Cerebellar cortex (tissue), 1 donor: ENCODE data around the gene ADAT1.
"Not testable (repeated sequence)": the region's sequence is repeated elsewhere in the genome, so short reads cannot be mapped to it uniquely, and the experiment has no call there.

Experiments
- DNase-seq: peaks from one replicate; pipeline ENCODE4 v3.0.0-alpha.2; 2015; ENCODE audit warnings: low spot score

The ADAT1 gene

DNA sequence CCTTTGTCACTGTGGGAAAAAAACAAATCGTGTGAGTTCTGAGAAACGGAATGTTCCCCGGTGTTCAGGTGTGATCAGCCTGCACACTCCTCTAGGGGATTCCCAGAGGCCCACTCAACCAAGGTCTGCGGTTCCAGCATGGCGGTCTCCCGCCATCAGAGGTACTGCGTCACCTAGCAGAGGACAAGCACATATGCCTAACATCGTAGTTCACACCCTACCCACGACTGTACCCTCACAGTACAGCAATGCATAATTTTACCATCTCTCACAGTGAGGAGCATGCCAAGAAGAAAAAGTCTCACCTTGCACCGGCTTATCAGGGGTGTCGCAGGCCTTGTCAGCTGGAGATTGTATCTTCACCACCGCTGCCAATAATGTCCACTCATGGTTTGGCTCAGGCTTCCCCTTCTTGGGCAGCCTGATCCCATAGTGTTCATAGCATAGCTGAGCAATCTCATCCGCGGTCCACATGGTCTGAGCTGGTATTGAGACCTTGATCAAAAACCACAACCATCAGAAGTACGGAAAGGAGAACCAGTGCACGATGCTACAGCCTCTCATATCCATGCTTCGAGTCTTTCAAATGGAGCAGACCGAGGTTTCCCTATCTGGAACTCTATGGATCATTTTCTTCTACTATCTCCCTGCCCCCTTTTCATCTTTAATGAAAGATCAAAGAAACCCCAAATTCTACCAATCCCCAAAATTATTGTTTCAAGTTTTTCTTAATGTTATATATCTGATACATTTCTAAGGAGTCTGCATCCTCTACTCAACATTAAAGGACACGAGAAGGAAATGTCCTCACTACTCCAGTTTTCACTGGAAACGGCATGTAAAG lies 2.5 kb downstream of the ADAT1 start:
- DNase-seq, result no peak

DNA sequence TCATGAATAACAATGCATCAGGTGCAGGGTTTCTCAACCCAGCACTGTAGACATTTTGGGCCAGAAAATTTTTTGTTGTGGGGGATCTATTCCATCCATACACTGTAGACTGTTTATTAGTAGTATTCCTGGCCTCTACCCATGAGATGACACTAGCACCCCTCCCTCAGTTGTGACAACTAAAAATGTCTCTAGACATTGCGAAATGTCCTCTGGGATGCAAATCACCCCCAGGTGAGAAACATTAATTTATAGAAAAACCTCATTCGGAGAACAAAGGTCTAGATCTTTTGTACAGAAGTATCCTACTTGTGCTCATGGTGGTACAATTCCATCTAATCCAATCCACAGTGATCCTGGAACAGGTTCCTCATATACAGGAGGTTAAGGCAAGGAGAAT lies 4.3 kb downstream of the ADAT1 start:
- no peak for DNase-seq

DNA sequence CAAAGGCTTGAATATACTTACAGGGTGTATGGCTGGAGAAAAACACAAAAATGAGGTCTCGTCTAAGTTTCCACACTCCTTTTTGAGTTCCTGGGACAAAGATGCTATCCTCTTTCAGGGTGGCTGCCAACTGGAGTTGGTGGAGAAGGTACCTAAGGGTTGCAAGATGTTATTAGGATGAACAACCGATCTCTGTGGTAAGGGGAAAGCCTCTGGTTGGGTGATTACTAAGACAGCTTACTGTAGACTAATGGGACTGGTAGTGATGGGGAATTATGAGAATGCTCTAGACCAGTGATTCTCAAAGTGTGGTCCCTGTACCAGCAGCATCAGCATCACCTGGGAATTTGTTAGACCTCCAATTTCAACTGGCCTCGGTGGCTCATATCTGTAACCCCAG lies 6.0 kb downstream of the ADAT1 start:
- DNase-seq, result no peak

DNA sequence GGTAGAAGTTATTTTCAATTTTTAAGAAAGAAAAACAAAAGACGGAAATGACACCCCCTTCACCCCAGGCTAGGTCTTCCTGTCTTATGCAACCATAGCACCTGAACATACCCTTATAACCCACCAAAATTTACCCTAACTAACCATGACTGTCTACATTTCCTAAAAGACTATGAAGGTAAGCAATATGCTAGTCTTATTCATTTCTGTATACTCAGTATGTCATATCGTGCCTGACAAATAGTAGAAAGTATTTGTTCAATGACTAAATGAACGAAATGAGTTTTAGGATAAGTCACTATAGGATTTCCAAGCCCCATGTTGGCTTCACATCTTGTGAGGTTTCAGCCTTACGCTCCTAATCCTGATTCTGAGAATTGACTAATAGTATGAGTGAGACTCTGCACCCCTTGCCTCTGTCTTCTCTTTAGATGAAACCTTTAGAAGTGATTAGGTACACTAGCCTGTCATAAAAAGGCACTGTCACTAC lies 6.5 kb downstream of the ADAT1 start:
- DNase-seq, result no peak

DNA sequence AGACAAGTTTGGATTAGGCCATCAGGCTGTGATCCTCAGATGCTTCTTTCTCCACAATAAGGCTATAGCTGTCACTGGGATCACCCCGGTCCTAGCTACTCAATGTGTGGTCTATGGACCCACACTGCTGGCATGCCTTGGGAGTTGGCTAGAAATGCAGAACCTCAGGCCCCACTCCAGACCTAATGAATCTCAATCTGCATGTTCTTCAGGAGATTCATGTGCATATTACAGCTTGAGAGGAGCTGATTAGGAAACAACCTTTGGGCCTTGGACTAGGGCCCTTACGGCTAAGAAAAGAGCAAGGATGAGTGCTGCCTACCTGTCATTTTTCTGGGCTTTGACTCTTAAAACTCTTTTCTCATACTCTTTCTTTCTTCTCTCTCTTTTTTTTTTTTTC lies 7.5 kb downstream of the ADAT1 start:
- no peak for DNase-seq

DNA sequence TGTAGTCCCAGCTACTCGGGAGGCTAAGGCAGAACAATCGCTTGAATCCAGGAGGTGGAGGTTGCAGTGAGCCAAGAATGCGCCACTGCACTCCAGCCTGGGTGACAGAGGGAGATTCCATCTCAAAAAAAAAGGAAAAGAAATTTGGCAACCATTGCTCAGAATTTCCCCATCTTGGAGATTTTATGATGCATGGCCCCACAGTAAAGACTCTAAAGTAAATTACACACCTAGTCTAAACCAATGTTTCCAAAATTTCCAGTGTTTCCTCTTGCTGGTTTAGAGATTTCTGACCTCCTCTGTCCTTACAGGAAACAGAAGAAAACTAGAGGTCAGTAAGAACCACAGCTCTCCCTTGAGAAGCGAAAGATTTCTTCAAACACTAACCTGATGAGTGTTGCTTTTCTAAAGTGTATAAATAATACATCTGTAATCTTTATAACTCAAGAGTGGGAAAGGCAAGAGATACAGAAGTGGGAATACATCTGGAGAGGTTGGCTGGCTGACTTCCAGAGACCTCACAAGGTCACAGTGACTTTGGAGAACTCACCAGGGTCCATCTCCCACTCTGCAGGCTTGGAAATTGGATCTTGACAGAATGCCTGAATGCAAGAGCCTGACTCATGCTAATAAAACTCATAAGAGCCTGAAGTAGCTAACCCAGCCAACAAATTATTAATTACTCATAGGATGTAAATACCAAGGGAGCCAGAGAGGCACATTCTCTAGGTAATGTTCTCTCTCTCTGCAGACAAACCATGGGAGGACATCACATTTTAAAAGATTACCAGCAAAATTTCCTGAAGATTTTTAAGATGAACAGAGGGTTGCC lies 8.8 kb downstream of the ADAT1 start:
- no peak for DNase-seq

DNA sequence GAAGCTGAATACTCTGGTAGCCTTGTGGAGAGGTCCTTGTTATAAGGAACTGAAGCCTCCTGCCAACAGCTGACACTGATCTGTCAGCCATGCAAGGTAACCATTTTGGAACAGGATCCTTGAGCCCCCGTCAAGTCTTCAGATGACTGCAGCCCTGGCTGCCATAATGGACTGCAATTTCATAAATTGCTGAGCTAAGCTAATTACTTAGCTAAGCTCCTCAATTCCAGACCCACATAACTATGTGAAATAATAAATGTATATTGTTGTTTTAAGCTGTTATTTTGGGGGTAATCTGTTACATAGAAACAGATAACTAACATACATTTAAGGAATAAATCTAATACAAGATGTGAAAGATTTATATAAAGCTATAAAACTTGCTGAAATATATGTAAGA lies 16.6 kb downstream of the ADAT1 start:
- no peak for DNase-seq

DNA sequence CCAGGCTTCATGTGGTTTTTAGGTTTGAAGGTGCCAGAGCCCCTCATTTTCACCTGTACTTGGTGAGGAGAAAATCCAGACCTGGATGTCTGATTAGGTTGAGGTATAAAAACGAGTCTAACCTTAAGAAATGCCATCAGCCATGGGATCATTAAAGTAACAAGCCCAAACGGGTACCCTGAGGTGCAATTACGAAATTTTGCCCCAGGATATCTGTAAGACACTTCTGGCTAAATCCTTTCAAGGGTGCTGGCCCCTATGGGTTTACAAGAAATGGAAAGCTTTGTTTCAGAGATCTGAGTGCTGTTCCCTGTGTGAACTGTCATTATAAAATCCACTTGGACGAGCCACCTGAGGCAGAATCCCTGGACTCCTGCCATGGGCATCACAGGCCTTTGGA lies 19.8 kb downstream of the ADAT1 start:
- DNase-seq, result no peak

DNA sequence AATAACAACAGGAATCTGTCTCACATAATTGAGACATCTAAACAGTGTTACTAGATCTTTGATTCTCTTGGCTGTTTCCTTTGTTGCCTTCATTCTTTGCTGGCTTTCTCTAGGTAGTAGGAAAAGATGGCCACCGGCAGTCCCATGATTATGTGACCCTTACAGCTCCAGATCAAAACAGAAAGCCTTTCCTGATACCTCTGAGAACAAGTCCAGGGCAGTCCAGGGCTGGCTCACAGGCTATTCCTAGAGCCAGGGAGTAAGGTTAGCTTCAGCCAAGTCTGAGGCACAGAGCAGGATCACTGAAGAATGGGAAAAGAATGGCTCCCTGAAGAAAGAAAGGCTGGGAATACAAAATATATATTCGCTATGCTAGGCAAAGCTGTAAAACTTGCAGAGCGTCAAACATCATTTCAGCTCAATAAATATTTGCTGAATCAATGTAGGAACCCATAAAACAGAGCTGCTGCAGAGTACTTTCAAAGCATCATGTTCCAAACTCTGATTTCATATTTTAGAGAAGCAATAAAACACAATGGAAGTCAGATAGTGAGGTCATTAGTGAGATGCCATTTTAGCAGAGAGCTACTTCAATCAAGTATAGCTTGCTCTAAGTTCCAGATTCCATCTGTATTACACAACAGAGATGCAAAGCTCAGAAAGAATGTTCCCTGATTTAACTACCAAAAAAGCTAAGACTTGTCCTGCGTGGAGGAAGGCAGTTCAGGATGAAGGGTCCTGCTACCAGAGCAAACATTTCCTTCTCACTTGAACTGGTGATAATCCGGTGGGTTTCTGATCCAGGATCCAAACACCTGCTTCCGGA lies 23.4 kb downstream of the ADAT1 start:
- DNase-seq, result no peak

DNA sequence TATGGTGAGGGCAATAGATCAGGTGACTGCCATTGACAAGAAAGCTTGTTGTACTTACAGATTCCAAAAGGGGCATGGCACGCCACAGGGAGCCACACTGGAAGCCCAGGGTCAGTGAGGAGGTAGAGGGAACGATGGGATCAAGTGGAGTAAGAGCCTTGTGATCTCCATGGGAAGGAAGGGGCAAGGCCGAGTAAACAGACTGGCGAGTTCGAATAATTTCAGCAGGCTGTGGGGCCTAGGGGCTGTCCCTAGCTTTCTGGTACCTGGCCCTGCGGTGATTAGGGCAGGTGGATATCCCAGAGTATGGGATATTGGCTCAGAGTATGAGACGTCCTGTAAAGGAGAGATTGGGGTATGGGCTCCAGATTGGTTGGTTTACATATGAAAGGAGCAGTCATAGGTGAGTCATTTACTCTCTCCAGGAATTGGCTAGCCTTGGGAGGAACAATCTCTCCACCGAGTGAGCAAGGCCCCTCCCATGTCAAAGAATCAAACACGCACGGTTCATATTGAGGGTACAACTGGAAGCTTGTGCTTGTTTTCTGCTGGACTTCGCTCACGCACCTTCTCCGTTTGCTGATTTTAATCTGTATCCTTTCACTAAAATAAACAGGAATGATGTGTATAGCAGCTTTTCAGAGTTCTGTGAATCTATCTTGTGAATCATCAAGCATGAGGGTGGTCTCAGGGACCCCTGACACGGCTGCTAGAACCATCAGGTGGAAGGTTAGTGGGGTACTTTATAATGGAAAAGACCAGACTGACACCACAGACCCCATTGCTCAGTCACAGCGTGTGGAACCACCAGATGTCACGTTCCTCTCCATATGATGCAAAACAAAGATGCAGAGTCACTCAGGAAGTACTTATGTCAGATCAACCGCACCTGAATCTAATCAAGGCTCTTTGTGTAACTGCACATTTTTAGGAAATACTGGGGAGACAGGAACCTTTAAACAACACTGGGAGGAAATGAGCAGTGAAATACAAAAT lies 29.0 kb downstream of the ADAT1 start:
- DNase-seq, result no peak

DNA sequence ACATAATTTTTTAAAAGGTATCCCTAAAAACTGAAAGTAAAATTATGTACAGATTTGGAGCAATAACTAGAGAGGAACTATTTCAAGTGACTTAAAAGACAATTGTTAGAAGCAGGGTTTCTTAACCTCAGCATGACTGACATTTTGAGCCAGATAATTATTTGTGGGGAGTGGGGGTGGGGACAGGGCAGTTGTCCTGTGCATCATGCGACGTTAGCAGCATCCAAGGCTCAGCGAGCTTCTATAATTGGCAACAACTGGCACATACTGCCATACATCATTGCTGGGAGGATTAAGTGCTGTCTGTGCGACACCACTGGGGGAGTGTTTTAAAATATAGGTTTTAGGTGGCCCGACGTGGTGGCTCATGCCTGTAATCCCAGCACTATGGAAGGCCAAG lies 29.8 kb downstream of the ADAT1 start:
- DNase-seq, result no peak

DNA sequence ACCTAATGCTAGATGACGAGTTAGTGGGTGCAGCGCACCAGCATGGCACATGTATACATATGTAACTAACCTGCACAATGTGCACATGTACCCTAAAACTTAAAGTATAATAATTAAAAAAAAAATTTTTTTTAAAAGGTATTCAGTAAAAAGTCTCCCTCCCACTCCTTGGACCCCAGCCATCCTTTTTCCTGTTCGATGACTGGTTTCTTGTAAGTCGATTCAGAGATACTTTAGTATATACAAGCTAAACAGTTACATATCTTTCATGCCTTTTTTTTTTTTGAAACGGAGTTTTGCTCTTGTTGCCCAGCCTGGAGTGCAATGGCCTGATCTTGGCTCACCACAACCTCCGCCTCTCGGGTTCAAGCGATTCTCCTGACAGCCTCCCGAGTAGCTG lies 31.2 kb downstream of the ADAT1 start:
- not testable (repeated sequence) for DNase-seq

DNA sequence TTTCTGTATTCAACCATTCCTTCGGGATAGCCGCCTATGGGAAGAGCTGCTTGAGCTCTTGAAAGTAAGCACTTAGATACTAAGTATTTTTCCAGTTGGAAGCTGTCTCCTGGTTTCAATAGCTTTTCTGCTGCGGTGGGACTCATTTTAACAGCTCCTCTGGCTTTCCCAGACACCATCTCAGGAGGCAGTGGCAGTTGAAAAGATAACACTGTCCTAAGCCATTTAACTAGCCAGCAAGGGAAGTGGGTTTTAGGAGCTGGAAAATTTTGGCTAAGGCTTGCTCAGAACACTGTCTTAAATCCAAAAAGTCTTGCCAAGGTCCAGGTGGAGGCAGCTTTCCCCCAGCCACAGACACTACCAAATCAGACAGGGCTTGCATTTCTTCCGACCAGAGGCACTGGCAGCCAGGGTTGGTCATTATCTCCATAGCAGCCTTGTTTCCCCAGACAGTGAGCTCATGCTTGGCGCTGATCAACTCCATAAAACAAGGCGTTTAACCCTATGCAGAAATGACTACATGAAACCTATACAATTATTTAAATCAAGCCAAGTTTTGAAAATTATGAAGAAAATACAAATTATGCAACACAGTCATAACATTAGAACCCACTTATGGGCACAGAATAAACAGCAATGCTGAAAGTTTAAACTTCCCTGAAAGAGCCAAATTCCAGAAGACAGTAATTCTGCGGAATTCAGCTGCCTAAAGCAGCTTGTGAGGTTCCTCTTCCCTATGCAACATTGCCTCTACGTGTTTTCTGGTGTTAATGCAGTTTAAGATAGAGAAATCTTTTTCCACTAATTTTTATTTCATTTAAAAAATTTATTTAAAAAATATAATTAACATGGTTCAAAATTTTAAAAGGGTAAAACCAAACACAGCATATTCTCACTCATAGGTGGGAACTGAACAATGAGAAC lies 31.9 kb downstream of the ADAT1 start:
- no peak for DNase-seq

DNA sequence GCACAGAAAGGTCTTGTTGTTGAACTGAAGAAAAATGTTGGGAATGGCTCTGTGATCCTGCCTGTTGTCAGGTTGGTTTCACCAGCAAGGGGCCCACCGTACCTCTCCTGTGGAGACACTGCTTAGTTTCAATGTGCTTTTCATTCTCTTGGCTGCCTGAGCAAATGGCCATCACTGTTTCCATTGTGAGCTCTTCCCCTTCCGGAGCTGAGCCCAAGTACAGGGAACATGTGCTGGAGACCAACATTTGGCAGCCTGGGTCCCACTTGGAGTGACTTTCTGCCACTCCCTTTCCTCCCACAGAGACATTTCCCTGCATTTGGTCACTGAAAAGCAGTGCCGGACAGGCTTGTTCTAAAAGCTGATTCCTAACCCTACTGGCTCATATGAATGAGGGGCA lies 33.8 kb downstream of the ADAT1 start:
- DNase-seq, result no peak

DNA sequence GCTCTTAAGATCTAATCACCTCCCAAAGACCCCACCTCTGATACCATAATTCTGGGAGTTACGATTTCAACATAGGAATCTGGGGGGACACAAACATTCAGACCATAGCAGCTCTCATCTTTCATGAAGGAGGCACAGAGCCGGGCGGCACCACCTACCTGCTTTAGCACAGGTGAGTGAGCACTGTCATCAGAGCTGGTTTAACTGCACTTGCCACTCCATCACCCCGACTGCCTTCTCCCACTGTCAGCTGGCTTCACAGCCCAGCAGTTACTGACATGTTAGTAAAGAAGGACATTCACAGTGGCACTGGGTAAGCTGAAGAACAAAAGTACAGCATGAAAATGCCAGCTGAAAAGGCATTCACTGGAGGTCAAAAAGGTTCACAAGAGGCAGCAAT lies 34.4 kb downstream of the ADAT1 start:
- no peak for DNase-seq

DNA sequence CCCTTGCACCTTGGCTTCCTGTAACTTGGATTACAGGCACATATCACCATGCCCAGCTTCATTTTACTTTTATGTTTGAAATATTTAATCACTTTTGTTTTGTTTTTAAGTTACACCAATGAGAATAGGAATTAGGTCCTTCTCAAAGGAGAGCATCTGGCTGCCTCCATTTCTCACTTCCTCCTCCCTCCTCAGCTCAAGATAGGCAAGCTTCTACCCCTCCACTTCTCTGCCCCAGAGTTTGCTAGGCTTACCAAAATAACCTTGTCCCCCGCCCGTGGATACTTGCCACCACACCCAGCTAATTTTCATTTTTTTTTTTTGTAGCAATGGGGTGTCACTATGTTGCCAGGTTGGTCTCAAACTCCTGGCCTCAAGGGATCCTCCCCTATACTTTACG lies 39.0 kb downstream of the ADAT1 start:
- no peak for DNase-seq

DNA sequence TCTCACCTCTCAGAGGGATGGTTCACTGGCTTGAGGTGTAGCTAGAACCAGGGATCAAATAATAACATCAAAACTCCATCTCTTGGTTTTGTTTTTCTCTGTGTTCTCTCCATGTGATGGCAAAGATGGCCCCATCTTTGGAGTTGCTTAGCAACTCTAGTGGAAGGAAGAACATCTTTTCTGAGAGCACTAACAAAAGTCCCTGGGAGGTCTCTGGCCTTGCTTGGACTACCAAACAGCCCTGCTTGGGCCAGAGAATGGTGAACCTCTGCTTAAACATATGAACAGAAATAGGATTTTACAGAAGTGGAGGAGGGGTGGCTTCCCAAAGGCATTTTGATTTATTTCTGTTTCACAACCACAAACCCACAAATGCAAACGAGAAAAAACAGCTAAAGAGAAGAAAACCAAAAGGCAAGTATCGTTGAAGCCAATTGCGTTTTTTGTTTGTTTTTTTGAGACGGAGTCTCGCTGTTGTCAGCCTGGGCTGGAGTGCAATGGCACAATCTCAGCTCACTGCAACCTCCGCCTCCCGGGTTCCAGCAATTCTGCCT lies 43.7 kb downstream of the ADAT1 start:
- DNase-seq, result no peak

DNA sequence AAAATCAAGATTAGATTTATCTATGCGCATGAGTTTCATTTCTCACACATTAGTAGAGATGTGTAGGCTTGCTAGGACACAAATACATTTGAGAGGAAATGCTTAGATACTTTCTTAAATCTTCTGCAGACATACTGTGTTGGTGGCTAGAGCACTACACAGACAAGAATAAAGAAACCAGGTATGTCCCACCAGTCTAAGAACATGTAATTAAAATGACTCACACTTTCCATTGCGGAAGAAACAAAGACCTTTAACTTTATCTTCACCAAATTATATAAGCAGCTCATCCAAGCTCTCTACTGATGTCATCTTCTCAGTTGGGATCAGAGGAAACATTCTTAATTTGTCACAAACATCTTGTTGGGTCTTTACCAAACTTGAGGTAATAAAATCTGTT lies 44.4 kb downstream of the ADAT1 start:
- DNase-seq, result no peak

DNA sequence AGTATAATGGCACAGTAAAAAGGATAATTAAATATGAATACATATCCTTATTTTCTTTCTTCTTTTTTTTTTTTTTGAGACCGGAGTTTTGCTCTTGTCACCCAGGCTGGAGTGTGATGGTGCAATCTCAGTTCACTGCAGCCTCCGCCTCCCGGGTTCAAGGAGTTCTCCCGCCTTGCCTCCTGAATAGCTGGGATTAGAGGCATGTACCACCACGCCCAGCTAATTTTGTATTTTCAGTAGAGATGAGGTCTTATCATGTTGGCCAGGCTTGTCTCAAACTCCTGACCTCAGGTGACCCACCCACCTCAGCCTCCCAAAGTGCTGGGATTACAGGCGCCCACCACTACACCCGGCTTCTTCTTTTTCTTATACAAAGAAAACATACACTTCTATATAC lies 44.9 kb downstream of the ADAT1 start:
- DNase-seq, result no peak

DNA sequence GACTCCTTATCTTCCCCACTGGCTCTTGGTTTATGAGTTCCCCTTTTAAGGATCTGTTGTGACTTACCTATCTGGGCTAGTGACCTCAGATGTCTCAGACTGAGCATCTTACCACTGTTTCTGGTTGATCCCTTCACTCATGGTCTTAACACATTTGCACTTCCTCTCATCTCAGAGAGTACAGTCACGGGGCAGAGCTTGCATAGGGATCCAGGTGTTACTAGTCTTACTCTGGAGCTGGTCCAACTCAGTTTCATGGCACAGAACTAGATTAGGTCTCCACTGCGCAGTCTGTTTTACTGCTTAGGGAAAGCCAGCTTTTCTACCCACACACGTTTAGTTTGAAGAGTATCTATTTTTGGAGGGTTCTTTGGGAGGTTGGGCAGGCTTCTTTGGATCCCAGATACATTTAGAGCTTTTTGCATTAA lies 46.7 kb downstream of the ADAT1 start:
- no peak for DNase-seq
